GM18951 (cell line): ENCODE results near the gene SCFD2.

Experiments used
- POLR2A ChIP-seq: IDR thresholded peaks from 4 replicates; pipeline ENCODE4 v1.6.1; 2011; ENCODE audit warnings: mild to moderate bottlenecking; ENCODE audit not compliant: insufficient read length, insufficient read depth; ENCODE audit errors: extremely low read depth
- in situ Hi-C: fragments of 300-500 bp; cut with MboI; formaldehyde crosslinking; loops from one replicate; pipeline ENCODE4 v1.12.0; 2022; ENCODE audit warnings: low sequenced_read_pairs, mixed read lengths, inconsistent platforms; ENCODE audit not compliant: unreplicated experiment

Gene SCFD2

GRCh38 chr4:52982946-52983340 is 382.9 kb downstream of the SCFD2 start:
- no peak for TF ChIP-seq POLR2A
- in situ Hi-C loops: loop anchor here (5.0 to 10.0 kb wide), 2 partner anchors 438 to 606 kb away; no protein-coding TSS in a partner anchor

GRCh38 chr4:52982255-52982945 is 383.5 kb downstream of the SCFD2 start:
- no peak for TF ChIP-seq POLR2A
- in situ Hi-C loops: loop anchor here (5.0 to 10.0 kb wide), 2 partner anchors 438 to 605 kb away; no protein-coding TSS in a partner anchor

GRCh38 chr4:52979821-52980590 is 385.9 kb downstream of the SCFD2 start:
- in situ Hi-C loops: loop anchor here (5.0 to 10.0 kb wide), 2 partner anchors 435 to 603 kb away; no protein-coding TSS in a partner anchor
- no peak for TF ChIP-seq POLR2A

- TF ChIP-seq POLR2A: no peak
- in situ Hi-C loops: no loop called here
Observed at GRCh38 chr4:52979020-52979419, 386.8 kb downstream of the SCFD2 start.

DNA sequence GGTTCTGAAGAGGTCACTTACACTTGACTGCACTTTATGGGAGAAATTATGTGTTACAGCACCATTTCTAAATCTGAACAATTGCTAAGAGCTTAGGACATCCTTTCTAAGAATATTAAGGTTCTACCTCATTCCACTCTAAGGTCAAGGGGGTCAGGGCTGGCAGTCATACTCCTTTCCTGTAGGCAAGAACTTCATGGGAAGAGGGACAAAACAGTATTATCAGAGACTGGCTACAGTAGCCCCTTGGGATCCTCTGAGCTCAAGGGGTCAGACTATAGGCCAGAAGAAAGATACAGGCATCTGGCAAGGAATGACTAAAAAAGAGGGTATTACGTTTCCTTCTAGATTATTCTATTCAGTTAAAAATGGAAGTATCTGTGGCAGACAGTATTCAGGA is 388.6 kb downstream of the SCFD2 start:
- in situ Hi-C loops: no loop called here
- TF ChIP-seq POLR2A: no peak

GRCh38 chr4:52976523-52977230 is 389.2 kb downstream of the SCFD2 start:
- TF ChIP-seq POLR2A: no peak
- in situ Hi-C loops: no loop called here

GRCh38 chr4:52968691-52969090 is 397.2 kb downstream of the SCFD2 start:
- no peak for TF ChIP-seq POLR2A
- in situ Hi-C loops: no loop called here

GRCh38 chr4:52968241-52968640 is 397.6 kb downstream of the SCFD2 start:
- in situ Hi-C loops: no loop called here
- TF ChIP-seq POLR2A: no peak

DNA sequence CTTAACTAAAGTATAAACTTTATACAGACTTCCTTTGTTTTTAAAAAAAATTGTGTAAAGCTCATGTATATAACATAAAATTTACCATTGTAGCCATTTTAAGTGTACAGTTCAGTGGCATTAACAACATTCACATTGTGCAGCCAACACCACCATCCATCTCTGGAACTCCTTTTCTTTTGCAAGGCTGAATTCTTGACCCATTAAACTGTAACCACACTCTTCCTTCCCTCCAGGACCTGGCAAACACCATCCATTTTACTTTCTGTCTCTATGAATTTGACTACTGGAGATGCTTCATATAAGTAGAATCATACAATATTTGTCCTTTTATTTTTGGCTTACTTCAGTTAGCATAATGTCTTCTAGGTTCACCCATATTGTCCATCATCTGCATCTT is 399.1 kb downstream of the SCFD2 start:
- no peak for TF ChIP-seq POLR2A
- in situ Hi-C loops: no loop called here

GRCh38 chr4:52966172-52966571 is 399.7 kb downstream of the SCFD2 start:
- TF ChIP-seq POLR2A: no peak
- in situ Hi-C loops: no loop called here

GRCh38 chr4:52964561-52965101 is 401.2 kb downstream of the SCFD2 start:
- no peak for TF ChIP-seq POLR2A
- in situ Hi-C loops: no loop called here

DNA sequence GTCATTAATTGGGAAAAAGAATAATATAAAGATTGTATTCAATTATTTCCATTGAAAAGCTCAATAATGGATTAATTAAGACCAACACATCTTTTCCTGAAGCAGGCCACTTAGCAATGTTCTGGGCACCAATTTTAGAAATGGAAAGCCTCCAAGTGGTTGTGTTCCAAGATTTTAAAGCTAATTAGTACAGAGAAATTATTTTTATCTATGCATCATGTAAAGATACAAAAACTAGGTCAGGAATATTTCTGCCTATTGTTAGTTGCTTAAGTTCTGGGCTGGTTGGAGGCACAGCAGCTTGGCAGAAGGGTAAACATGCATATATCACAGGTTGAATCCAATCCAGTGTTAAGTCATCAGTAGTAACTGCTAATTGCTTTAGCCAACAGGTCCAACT is 401.9 kb downstream of the SCFD2 start:
- in situ Hi-C loops: no loop called here

DNA sequence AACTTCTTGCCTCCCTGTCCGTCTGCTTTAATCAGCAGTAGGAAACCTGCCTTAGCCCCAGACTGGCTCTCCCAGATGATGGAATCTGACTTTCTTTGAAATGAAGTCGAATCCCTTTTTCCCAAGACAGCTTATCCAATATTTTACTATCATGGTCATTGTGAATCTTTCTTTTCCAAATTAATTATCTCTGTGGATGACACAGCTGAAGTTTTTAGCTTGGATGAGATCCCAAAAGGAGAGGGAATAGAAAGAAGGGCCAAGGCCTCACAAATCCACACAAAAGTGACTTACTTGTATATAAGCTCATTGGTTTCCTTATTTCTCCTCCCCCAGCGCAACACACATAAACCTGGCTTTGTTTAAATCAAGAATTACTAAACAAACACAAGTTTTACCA is 403.1 kb downstream of the SCFD2 start:
- in situ Hi-C loops: no loop called here
- TF ChIP-seq POLR2A: no peak

More for the DNA sequence above, 401.9 kb downstream of the SCFD2 start:
- TF ChIP-seq POLR2A: no peak
